Left ventricle myocardium superior (tissue), 1 donor: ENCODE data around the gene ZNF735. TPM values are rescaled to one million over a fixed set of nuclear protein-coding genes. Genes with fewer than 3 reads are reported as not detected.

Experiments
- total RNA-seq: library from RNA; stranded (reverse); fragmentation: NEBNext Ultra II Directional; extraction: Animal tissue kit (Norgen Biotek cat#: 25700); gene quantifications from one replicate; pipeline ENCODE4 v1.2.1, GENCODE V29; 2021
- donor health status: DM: no; HTN: yes; CAD: no; lungs with severe emphysema.

The ZNF735 gene
- total RNA-seq, 1 donor from 2014 or later, result not detected

Other genes with a start within 250 kb of the ZNF735 start
- not detected for gene ZNF722, start 208.4 kb upstream of the ZNF735 start, total RNA-seq
- 1.8 TPM for gene ZNF727, start 161.8 kb upstream of the ZNF735 start, total RNA-seq
- not detected for gene ZNF679, start 21.3 kb downstream of the ZNF735 start, total RNA-seq
- gene ZNF736, start 106.8 kb downstream of the ZNF735 start, total RNA-seq, result 3.8 TPM